GM19351 (cell line): Measurements from ENCODE around the gene SLC4A4.

ENCODE experiments used
- ATAC-seq: cut with Tn5 transposase; IDR thresholded peaks from one replicate; pipeline ENCODE4 v1.9.1; 2021; ENCODE audit warnings: mild to moderate bottlenecking, moderate library complexity; ENCODE audit not compliant: unreplicated experiment

Gene SLC4A4

DNA sequence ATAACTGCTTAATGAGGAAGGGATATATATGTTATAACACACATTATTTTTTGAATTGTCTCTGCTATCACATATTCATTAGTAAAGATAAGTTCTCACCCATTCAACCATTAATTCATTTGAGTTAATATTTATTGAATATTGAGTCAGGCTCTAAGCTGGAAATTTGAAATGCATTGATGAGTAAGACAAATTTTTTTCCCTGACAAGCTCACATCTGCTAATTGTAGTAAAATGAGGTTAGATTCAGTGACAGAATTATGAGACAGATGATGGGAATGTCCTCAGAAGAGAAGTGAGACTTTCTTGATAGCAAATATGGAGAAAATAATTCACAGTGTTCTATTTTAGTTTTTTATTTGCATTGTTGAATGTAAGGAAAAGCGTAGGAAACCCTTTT is 194.3 kb downstream of the SLC4A4 start:
- ATAC-seq = no peak

DNA sequence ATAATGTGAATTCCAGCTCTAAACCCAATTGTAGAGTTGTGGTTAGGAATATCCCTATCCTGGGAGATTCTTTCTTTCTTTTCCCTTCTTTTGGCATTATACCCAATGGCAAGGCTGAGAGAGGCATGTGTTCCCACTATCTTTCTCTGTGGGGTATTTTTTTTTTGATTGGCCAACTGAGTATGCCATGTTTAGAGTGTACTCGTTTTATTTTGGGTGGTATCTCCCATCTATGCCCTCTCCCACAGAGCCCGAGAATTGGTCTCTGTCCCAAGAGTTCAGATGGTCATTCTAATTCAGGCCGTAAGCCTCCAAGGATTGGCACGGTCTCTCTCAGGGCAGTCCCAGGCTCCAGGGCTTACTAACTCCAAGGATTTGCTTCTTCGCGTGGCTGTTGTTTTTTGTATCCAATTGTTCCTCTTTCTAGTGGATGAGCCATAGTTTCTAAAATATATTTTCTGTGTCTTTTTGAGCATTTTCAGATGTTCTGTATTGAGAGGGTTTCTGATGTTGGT is 198.8 kb downstream of the SLC4A4 start:
- ATAC-seq = no peak

DNA sequence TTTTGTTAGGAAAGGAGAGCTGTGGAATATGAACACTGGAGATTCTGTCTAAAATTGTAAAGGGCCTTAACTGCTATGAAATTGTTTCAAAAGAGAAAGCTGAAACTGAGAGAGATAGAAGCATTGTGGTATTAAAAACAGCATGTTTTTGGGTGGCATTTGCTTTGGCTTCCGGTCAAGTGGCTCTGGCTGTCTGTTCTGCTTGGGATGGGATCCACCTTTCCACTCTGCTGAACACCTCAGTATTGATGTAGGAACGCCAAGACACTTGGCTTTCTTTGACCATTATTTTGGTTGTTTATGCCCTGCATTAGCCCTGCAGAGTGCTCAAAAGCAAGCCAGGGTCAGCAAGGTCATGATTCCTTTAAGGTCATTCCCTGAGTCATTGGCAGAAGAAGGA is 199.7 kb downstream of the SLC4A4 start:
- no peak for ATAC-seq

DNA sequence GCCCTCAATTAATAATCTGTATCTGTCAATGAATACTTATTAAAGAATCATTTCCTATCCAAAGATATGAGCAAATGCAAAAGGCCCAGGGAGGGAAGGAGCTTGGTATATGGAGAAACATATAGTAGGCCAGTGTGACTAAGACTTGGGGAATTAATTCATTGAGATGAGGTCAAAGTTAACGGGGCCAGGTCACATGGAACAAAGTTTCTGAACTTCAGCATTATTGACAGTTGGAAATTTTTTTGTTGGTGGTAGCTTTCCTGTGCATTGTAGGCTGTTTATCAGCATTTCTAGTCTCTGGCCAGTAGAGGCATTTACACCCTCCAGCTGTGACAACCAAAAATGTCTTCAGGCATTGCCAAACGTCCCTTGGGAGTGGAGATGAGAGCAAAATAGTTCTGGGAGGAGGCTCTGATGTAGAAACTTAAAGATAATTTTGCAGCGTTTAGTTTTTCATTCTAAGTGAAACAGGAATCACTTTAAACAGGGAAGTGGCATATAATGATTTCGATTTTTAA is 202.0 kb downstream of the SLC4A4 start:
- peak; percentile 84 for ATAC-seq

DNA sequence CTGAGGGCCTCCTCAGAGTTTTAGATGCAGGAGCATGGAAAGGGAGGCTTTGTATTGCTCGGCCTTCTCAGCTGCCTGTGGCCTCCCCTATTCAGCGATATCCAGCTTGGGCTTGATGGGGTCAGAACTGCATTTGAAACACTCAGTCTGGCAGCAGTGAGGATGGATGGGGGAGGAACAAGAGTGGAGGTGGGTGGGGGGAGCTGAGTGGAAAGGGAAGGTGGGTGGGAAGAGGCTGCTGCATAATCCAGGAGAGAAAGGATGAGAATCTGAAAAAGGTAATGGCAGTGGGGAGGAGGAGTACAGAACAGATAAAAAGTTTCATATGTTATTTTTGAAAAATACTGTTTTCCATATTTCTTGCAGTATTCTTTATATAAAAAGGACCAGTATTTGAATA is 202.7 kb downstream of the SLC4A4 start:
- ATAC-seq = no peak

DNA sequence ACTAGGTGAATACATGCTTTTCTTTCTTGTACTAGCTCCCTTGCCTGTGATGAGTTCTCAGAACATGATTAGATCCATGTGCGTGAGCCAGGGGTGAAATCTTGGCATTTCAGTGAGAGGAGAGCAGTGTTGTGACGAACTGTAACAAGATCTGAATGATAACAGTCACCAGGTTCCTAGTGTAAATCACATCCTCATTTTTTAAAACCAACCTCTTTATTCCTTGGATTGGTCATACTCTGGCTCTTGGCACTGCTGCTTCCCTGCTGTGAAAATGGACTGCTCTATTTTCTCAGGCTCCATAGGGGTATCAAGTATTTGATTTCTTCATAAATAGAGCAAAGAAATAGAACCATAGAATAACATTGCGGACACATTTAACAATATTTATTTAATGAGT is 206.3 kb downstream of the SLC4A4 start:
- ATAC-seq = no peak

DNA sequence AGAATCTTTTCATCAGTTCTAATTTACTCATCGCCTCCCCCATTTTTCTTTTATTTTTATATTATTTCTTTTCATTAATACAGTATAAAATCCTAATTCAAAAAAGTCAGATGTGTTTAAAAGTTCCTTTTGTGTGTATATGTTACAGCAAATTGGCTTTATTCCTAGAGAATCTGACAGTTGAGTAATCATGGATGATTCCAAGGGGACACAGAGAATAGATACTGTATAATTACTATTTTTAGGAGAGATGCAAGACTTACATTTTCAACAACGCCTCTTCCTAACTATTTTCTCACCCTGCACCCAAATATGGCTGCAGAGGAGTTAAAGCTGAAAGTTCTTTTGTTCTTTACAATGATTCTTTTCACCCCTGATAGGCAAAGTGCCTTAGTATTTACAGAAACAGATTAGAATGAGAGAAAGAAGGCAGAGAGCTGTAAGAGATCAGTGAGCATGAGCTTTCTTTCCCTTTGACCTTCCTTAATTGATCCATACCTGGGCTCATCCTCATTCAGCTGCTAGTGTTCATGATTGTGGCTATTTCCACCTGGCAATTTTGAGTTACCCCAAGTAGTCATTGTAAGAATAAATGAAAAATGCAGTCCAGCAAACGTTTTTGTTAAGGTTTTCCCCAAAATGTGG is 210.8 kb downstream of the SLC4A4 start:
- ATAC-seq = no peak

DNA sequence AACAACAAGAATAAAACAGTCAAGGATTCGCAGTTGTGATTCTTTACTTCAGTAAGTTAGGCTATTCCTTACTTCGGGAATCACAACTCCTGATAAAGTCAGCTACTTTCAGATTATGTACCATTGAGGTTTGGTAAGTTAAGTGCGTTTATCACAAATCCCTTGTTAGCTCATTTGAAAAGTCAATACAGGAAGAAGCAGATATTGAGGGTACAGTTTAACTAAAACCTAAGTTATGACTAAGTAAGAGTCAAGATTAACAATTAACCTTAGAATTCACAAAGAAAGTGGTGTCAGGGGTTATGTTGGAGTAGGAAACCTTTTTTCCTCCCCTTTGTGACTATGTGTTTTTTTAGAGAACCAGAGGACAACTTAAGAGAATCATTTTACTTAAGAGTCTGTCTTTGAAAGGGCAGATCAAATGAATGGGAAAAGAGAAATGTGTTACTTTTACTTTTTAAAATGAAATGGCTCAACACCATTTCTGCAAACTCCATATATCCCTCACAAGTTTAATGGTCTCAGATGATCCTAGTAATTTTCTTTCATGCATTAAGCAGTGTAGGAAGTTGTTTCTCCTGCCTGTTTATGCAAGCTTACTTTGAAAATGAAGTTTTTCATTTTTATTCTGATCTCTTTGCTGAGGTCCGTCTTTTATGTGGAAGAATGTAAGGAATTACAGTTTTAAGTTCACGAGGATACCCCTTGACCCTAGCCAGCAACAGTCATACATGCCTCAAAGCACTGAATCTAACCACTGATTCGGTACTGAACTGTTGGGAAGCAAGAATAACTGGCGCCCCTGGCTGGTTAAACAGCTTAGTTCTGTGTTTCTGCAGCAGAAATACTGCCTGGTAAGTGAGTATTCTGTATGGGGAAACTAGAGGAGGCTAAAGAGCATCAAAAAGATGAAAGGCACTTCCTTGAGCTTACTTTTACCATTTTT is 211.7 kb downstream of the SLC4A4 start:
- ATAC-seq = no peak

DNA sequence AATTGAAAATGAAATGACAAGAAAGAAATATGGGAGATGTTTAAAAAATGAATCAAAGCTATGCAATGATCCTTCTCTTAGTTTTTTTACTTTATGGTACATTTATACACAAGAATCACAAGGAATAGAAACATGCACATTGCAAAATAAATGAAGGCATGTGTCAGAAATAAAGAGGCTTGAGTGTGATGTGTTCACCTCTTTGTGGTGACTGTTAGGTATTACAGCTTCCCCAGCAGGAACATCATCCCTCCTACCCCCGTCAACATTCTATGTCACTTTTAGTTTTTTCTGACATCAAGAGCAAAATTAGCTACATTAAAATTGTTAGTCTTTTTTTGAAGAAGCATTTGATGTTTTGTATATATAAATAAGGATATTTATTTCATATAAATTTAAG is 214.8 kb downstream of the SLC4A4 start:
- ATAC-seq = peak; percentile 45

DNA sequence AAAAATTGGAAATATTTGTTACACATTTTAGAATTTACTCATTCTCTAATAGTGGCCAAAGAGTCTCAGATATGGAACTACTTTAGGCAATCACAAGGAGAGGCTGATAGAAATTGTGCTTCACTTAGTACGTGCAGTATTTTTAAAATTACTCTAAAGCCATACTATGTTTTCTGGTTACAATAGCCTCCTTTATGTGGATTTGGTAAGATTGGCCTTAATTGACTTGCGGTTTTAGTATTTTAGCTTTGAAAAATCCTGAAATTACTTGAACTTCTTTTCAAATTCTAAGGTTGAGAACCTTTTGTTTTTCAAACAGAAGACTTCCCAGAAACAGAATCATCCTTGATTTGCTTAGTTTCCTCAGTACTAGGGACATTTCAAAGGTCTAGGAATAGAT is 215.2 kb downstream of the SLC4A4 start:
- no peak for ATAC-seq

DNA sequence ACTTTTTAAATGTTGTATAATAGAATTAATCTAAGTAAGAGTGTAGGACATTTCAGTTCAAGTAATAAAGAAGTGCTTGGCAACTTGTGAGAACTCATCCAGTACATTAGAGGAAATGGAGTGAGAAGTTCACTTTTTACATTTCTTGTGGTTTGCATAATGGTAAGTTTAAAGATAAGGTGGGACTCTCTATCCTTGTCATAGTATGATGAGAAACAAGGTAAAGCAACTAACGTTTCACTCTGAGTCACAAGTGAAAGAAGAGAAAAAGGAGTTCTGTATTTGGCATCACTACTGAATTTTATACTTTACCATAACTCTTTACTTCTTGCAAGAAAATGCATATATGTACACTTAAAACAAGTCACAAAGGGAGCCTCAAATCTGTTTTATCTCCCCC is 219.4 kb downstream of the SLC4A4 start:
- ATAC-seq = peak; percentile 93

DNA sequence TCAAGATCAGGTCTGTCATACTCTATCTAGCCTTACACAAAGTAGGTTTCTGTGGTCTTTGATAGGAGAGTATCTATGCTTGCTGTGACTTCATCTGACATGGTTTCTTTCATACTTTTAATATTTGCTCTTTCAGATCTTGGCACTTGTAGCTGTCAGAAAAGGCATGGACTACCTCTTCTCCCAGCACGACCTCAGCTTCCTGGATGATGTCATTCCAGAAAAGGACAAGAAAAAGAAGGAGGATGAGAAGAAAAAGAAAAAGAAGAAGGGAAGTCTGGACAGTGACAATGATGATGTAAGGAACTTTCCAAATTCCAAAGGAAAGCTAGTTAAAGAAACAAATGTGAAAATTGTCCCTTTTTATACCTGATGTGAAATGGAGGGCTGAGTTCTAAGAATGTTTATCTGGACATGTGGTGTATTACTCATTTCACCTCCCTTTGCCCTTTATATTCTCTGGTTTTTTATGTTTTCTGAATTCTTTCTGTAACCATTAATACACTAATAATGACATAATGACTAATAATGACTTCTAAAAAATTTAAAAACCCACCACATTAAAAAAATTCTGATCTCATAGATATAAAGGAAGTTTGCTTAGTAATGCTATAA is 221.2 kb downstream of the SLC4A4 start:
- no peak for ATAC-seq

DNA sequence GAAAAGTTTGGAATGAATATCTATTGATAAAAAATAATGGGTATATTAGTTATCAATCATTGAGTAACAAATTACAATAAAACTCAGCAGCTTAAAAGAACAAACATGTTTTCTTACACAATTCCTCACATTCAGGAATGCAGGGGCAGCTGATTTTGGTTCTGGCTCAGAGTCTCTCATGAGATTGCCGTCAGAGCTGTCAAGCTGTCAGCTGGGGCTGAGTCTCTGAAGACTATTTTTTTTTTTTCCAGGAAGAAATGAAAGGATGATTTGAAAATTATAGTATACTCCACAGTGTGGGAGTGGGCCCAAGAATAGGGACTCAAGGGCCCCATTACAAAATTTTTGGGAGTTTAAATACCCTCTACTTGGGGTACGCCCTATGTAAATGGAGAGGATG is 226.0 kb downstream of the SLC4A4 start:
- no peak for ATAC-seq

DNA sequence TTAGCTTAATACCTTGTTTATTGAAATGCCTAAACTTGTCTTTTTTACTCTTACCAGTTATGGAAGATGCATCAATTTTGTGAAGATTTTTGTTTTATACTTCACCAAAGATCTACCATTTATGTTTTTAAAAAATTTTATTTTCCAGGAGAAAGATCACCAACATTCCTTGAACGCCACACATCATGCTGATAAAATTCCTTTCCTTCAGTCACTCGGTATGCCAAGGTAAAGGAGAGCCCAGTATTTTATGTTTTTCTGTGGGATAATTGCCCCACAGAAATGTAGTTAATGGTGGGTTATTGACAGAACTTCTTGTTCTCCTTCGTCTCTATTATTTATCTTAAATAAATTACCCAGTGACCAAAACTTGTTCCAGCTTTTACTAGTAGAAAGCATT is 228.0 kb downstream of the SLC4A4 start:
- no peak for ATAC-seq

DNA sequence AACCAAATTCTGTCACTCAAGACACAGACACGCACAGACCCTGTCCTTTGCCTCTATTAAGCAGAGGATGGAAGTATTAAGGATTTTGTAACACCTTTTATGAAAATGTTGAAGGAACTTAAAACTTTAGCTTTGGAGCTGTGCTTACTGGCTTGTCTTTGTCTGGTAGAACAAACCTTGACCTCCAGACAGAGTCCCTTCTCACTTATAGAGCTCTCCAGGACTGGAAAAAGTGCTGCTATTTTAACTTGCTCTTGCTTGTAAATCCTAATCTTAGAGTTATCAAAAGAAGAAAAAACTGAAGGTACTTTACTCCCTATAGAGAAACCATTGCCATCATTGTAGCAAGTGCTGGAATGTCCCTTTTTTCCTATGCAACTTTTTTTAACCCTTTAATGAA is 229.3 kb downstream of the SLC4A4 start:
- ATAC-seq = no peak

DNA sequence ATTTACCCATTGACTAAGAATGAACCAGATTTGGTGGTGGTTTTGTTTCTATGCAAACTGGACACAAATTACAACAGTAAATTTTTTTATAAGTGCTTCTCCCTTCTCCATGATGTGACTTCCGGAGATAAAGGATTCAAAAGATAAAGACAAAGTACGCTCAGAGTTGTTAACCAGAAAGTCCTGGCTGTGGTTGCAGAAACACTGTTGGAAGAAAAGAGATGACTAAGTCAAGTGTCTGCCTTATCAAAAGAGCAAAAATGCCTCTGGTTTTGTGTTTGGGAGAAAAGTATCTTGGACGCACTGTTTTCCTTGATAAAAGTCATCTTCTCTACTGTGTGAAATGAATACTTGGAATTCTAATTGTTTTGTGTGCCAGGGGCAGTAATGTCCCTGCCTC is 231.7 kb downstream of the SLC4A4 start:
- no peak for ATAC-seq

DNA sequence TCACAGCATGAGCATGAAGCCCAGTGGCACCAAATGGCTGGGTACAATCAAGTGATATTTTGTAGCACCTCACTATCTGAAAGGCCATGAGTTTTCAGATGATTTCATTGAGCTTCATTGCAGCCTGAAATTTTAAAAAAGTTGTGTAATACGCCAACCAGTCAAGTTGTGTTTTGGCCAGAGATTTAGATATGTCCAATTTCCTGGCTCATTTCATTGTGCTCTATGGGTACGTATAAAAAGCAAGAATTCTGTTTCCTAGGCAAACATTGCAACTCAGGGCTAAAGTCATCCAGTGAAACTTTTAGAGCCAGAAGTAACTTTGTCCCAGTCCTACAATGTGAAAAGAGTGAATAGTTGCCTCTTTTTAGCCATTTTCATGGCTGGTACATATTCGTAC is 232.5 kb downstream of the SLC4A4 start:
- ATAC-seq = no peak

DNA sequence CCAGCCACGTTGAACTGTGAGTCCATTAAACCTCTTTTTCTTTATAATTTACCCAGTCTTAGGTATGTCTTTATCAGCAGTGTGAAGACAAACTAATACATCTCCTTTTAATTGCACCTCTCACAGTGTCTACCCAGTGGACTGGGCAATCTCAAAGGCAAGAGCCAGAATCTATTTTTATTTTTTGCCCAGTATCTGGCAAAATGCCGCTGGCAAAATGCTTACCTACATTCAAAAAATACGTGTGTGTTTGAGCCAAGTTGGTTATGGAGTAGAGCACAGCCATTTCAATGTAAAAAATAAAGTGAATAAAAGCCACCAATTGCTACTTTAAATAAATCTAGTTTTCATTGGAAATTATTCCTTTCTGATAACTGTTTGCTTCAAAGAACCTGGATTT is 245.2 kb downstream of the SLC4A4 start:
- ATAC-seq = no peak

DNA sequence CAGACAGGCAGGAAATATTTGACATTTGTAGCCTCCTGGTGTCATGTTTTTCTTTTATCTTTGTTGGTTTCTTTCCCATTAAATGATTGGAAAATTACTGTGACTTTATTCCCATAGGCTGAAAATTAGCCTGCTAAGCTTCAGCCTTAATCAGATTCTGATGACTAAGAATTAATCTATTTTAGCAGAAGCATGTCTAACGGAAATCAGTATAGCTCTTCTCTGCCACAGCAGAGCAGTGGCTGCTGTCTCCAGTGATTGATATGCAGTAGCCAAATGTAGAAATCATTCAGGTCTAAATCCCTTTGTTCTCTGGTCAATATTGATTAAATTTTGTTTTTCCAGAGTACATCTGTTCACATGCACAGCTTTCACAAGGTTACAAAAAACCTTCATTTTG is 245.8 kb downstream of the SLC4A4 start:
- ATAC-seq = no peak

DNA sequence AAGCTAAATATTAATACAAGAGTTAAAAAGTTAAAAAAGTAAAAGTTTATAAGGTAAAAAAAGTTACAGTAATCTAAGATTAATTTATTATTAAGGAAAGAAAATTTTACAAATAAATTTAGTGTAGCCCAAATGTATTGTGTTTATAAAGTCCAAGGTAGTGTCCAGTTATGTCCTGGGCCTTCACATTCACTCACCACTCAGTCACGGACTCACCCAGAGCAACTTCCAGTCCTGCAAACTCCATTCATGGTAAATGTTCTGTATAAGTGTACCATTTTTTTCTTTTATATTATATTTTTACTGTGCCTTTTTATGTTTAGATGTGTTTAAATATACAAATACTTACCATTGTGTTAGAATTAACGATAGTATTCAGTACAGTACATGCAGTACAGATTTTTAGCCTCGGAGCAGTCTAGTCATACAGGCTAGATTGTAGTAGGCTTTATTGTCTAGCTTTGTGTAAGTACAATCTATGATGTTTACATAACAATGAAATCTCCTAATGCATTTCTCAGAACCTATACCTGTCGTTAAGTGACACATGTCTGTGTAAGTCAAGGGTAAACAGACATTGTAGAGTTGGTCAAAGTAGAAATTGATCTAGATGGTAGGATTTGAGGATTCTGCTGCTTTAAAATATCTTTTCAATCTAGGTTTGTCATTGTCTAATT is 247.4 kb downstream of the SLC4A4 start:
- no peak for ATAC-seq

DNA sequence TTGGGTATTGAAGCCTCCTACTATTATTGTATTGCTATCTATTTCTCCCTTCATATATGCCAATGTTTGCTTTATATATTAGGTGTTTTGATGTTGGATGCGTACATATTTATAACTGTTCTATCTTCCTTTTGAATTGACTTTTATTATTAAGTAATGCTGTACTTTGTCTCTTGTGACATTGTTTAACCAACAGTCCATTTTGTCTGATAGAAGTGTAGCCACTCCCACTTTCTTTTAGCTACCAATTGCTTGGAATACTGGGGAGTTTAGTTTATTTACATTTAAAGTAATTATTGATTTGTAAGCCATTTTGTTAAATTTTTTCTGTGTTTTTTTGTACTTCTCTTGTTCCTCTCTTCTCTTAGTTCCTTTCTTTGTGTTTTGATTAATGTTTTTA is 249.2 kb downstream of the SLC4A4 start:
- ATAC-seq = no peak
